ENCODE results near the gene ATP10D.
A peak's percentile ranks its signal among the peaks of the same experiment; 100 is the strongest.
"Not testable (repeated sequence)": the region's sequence is repeated elsewhere in the genome, so short reads cannot be mapped to it uniquely, and the experiment has no call there.

The ATP10D gene

DNA sequence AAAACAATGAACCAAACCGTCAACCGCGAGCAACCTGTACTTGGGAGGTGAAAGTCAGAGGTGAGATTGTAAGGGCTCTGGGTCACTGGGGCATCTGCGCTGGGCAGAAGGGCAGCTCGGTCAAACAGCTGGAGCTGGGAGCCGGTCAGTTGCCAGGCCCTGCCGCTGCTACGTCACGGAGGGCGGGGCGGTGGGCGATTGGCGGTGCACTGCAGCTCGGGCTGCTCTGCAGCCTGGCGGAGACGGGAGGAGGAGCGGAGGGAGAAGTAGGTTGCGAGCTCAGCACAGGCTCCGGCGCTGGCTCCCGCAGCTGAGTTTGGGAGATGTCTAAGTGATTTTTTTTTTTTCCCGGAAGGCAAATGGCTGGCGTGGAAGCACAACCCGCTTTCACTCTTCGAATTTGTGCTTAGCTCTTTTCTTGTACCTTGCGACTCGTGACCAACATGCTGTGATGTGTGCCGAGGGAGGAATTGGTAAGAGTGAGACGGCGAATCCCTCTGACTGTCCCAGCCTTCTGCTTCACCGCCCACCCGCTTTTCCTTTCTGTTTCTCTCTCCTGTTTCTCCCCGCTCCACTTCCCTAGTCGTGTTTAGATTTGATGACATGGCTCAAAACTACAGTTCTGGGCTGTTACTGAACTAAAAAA, at the start of gene ATP10D:
ATP10D (plus strand) TSS at position 229 of the 646 bp plus-strand sequence. CDS start 27,266 bp downstream, outside the sequence.
- DNase-seq (ENCODE audit: low read depth) = peak; percentile 77

DNA sequence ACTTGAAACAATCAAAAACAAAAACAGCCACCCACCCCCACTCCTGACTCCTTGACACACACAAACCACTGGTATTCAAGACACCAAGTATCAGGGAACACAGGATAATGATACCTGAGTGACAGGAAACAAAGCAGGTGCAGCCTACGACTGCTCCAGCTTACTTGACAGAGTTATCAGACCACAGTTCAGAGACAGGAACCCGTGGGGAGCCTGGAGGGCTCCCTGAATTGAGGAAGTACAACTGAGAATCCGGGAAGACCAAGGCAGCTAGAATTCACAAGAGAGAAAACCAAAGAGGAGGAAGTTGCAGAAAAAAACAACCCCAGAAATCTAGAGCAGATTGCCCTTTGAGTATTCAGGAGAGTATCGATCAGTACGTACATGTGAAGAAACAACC, 42.1 kb upstream of the ATP10D start:
- no peak for DNase-seq (ENCODE audit: low read depth)

DNA sequence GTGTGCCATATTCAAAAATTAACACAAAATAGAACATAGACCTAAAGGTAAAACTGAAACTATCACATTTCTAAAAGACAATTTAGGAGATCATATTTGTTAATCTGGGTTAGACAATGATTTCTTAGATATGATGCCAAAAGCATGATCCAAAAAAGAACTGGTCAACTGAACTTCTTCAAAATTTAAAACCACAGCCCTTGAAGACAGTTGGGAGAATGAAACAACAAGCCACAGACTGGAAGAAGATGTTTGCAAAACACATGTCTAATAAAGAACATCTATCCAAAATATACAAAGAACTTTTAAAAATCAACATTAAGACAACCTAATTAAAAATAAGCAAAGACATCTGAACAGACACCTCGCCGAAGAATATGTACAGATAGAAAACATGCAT, 41.0 kb upstream of the ATP10D start:
- DNase-seq (ENCODE audit: low read depth) = no peak

DNA sequence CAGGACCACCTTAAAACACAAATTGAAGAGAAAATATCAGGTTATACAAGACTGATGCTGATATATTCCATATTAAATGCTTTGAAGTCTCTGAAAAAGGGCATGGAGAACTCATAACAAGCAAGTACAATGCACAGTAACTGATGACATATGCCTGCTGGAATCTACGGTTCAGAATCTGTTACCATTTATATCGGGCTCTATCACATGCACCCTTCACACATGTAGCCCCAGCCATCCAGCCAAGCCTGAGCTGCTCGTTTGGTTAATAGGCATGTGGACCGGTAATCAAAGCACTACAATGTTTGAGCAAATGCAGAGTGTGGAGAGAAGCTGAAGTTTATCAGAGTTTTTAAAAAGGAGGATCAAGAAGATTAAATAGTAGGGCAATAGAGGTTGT, 33.4 kb upstream of the ATP10D start:
- DNase-seq (ENCODE audit: low read depth) = no peak

DNA sequence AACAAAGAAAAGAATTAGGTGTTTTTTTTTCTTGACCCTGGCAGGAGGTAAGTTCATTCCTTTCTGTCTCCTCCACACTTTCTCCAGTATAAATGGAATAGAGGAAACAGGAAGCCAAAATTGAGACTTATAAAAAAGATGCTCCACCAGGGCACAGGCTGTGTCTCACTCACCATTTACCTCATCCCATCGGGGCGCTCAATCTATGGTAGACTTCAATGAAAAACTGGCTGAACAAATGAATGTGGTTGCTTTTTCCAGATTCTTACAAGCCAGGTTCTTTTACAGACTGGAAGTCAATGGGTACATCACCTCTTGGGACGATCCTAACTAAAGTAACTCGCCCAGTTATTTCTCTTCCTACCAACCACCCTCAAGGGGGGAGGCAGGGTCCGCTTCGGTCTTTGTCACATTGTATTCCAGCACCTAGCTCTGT, 22.3 kb upstream of the ATP10D start:
- DNase-seq (ENCODE audit: low read depth) = no peak

DNA sequence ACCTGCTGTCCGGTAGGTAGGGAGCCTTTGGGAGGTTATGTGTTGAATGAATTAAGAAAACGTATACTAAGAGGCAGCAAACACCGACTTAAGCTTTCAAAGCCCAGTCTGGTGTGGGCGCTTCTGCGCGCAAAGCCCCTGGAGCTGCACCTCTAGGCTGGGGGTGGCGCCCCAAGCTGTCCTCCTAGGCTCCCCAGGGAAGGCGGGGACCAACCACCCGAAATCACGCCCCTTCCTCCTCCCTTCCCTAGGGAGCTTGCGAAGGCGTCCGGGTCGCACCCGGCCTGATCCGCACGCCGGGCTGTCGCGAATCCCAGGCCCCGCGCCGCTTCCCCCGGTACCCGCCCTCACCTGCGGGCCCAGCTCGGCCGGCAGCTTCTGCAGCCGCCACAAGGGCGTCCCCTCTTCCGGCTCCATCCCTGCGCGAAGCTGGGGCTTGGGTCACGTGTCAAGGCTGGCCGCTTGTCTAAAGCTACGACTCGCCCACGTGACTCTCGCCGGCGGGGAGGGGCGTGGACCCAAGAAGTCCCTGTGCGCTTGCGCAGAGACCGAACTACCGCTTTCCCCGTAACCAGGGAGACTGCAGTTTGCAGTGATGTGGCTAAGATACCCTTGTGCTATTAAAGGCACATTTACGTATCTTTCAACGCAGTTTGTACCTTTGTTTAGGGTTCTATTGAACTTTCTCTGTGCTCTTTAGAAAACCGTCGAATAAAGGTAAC, 21.7 kb upstream of the ATP10D start, which contains the start of gene COMMD8:
COMMD8 (minus strand) TSS at position 468 of the 722 bp plus-strand sequence; CDS start at position 417, 51 bp downstream.
- peak; percentile 95 for DNase-seq (ENCODE audit: low read depth)

DNA sequence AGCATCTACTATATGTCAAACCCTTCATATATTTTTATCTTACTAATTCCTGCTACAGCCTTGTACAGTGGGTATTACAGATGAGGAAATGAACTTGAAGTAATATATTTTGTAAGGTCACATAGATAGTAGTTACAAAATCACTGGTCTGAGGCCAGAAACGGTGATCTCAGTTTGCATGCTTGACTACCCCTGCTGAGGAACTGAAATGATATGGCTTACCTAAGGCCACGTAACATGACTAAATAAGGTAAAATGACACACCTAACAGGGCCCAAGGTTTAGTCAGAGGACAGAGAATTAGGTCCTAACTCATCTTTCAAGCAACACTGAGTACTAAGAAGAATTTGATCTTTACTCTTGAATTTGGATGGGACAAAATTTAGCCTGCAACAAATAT, 20.1 kb upstream of the ATP10D start:
- DNase-seq (ENCODE audit: low read depth) = no peak

DNA sequence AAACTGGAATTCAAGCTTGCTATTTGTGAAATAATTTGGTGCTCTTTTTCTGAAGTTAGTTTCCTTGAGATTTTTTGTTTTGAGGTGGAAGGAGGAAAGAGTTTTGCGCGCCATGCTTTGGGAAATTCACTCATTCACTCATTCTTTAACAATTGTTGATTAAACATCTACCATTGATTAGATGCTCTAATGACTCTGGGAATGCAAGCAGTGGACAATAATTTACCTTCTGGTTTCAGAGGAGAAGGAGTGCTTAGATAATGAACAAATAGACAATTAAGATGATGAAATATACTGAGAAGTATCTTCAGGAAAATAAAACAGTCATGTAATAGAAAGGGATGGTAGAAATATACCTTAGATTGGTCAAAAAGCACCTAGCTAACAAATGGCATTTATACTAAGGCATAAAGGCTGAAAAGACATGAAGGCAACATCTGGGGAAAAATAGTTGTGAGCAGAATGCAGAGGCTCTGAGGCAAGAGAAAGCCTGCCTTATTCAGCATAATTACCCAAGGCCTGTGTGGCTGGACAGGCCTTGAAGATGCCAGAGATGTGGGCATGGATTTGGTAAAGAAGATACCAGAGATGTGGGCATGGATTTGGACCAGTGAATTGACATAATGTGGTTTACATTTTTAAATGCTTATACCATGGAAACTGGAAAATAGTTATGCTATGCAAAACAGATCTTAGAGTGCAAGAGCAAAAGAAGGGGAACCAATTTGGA, 18.9 kb upstream of the ATP10D start:
- DNase-seq (ENCODE audit: low read depth) = no peak

DNA sequence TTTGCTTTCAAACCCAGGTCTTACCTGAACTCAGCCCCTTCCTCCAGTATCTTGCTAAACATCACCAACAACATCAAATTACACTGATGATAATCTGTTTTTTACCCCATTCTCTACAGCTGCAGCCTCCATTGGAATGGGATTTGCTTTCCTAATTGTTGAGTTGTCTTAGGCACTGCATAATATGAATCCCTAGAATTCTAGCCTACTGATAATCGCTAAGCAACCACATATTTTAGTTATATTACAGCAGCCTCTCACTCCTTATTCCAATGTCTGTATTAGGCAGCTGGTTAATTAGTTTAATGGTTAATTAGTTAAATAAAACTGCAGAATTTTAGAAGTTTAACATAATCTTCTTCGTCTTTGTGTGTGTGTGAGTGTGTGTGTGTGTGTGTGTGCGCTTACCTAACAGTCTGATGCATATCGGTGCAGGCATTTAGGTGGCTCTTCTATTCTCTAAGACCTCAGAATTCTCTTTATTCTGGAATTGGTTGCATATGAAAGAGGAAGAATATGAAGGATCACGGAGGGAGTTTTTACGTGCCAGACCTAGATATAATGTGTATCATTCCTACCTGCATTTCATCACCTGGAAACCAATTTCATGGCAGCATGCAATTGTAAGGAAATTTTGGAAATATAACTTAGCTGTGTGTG, 16.2 kb upstream of the ATP10D start:
- DNase-seq (ENCODE audit: low read depth) = no peak

DNA sequence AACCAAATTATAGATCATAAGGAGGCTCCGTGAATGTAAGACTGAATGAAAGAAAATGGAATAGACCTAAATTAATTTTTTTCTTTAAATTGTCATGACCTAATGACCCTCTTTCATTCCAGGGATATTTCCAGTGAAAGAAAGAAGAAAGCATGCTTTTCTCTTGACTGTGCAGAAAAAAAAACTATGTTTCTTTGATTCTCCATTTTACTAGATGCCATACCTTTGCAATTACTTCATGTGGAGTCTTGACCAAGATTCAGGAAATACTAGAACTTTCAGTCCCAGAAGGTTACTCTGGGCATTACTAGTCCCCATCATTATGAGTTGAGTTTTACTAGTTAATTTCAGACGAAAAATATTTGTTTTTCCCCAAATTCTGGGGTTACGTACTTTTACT, 15.1 kb upstream of the ATP10D start:
- DNase-seq (ENCODE audit: low read depth) = no peak

DNA sequence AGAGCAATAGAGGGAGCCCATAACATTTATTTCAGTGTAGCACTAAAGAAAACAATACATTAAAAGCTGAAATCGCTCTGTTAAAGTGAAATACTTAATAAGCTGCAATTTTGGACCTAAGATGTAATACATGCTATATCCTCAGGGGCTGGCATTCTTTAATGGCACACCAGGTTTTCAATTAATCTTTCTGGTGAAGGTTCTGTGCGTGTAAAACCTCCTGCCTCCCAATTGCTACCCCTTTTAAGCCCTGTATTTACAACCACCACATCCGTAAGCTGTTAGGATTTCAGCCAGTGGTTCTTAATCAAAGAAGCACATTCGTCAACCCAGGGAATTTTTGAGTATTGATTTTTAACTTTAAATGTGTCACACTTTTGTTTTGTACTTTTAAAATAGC, 14.0 kb upstream of the ATP10D start:
- no peak for DNase-seq (ENCODE audit: low read depth)

DNA sequence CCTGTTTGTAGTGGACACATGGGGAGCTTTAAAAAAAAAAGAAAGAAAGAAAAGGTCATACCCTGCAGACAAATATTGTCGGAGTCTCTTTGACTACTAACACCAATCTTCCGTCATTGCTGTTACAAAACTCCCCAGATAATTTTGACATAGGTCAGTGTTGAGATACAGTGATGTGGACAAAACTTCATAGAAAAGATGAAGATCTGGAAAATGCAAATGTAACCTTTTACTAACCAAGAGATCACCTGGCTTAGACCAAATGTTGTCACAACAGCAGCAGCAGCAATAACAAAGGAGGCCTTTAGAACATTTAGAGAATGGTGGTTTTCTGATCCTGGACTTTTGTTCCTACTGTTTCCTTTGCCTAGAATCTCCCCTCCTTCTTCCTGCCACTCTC, 13.5 kb upstream of the ATP10D start:
- DNase-seq (ENCODE audit: low read depth) = no peak

DNA sequence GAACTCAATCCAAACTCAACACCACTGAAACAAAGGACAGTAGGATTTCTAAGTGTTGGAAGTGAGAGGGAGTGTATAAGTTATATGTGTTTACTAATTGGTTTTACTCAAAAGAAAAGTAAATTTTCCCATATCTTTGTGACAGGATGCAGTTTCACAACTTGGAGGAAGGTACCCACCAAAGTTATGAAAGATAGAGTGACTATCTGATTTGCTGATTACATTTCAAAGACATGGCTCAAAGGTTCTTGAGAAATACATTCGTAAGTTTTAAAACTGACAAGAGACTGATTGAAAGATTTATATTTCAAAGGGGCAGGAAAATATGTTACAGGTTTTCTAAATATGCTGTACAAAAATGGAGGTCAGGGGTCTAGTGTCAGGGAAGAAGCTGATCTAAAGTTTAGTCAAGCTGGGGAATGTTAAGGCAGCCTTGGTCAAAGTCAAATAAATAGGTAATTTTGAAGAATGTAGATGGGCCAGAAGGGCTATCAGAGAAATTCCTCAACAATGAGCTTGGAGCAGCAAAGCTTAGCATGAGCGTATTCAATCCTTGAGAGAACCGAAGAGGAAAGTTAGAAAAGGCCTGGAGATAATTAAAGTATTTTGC, 11.8 kb upstream of the ATP10D start:
- no peak for DNase-seq (ENCODE audit: low read depth)

DNA sequence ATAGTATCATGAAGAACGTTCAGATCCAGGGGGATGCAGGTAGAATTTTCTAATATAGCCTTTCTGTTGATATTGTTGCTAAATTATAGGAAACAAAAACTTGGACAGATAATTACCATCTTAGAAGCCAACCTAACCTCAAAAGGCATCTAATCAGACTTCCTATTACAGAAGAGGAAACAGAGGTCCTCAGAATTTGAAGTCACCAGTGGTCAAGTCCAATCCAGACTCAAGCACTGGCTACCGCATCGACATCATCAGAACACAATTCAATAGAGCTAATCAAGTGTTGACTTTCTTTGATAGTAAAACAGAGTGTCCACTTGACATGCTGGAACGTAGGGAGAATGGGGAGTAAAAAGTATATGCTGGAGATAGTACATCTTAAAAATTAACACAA, 10.3 kb upstream of the ATP10D start:
- no peak for DNase-seq (ENCODE audit: low read depth)

DNA sequence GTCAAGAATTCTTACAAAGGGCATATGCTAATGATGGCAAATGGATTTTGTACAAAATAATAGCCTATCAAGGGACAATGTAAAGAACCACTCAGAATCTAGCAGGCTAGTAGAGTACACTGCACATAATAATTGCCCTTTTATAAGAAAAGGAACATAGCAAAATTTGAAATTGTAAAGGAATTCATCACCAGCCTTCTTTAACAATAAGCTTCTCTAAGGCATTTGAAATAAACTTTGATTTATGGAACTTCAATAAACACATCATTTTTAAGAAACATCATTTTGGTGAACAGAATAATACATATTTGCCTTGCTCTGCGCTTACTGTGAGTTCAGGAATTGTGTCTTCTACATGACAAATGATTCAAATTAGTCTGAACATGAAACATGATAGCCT, 9.7 kb upstream of the ATP10D start:
- DNase-seq (ENCODE audit: low read depth) = no peak

DNA sequence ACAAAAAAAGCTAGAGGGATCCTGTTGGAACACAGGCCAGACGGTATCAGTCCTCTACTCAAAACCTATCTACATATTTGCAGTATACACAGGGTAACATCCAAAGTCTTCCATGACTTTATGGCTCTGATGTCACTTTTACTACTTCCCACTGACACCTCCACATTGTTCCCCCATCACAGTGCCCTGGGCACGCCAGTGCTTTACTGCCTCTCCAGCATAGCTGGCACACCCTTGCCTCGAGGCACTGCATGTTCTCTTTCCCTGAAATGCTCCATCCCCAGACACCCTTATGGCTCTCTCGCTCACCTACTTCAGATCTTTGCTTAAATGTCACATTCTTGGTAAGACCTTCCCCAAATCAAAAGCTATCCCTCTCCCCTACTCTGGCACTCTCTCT, 6.3 kb upstream of the ATP10D start:
- DNase-seq (ENCODE audit: low read depth) = no peak

DNA sequence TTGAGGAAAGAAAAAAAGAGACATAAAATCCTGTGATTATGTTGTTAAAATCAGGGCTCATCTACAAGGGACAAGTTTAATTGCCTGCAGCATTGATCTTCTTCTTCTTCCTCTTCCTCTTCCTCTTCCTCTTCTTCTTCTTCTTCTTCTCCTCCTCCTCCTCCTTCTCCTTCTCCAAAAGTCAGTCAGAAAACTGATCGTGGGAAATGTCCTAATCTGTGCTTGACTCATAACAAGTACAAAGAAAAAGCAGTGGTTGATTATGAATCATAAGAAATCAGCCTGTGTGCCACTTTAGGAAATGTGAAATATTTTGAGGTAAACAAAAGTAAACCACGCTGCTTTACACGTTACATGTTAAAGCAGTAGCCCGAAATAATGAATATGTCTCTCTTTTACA, 2.7 kb upstream of the ATP10D start:
- DNase-seq (ENCODE audit: low read depth) = no peak

DNA sequence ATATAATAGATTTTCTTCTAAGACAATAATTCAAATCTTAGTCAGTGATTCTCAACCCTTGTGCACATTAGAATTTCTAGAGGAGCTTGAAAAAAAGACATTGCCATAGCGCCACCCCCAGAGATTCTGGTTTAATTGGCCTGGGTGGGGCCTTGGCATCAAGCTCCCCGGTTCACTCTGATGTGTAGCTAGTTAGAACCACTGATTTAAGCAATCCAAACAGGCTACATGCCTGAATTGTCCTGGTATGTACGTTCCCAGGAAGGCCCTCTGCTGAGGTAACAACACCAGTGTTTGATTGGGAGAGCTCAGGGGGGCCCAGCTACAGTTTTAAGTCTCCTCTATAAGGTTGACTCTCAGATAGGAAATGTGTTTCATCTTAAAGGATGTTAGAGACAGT, 1.3 kb upstream of the ATP10D start:
- DNase-seq (ENCODE audit: low read depth) = no peak

DNA sequence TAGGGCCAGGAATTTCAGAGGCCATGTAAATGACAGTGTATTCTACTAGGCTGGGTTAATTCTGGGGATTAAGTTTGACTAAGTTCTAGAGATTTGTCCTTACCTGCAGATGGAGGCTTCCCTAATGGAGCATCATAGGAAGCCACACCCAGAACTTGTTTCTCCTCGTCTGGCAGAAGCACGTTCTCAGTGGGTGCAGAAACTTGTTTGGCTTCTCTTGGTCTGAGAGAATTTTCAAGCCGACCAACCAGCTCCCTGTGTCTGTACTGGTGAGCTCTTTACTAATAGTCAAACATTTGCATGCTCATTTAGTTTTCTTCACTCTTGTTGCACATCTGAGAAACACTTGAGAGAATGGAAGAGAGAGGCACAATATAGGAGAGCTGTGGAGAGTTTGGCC, 907 bp upstream of the ATP10D start:
- no peak for DNase-seq (ENCODE audit: low read depth)

DNA sequence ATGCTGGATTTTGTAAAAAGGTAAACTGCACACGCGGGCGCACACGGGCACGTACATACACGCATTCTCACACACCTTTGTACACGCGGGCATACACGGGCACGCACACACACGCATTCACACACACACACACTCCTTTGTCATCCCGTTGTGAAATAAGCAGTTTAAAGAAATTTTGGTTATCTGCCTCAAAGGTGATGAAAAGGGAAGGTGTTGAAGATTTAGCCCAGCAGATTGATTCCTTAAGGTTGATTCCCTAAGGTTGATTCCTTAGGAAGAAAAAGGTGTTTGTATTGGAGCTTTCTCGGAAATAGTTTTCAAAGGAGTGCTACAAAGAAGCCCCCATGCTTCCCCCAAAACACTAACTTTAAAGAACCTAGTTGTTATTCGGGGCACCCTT, 693 bp downstream of the ATP10D start:
- DNase-seq (ENCODE audit: low read depth) = no peak

DNA sequence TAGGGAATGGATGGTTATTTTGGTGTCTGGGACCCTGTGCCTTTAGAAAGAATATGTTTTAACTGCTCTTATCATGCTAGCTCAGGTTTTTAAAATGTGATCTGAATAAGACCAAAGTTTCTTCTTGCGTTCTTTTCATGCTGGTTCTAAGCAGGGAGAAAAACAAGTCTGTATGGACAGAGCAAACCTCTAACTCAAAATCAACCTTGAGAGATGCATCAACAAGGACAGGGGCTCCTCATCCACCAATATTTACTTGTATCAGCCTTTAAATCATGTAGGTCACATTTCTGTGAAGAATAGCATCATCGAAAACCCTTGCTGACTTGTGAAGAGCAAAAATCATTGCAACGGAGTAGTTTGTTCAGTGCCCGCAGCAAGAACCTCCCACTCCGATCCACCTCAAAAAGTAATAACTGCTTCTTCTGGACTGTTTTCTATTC, 1.2 kb downstream of the ATP10D start:
- DNase-seq (ENCODE audit: low read depth) = no peak

DNA sequence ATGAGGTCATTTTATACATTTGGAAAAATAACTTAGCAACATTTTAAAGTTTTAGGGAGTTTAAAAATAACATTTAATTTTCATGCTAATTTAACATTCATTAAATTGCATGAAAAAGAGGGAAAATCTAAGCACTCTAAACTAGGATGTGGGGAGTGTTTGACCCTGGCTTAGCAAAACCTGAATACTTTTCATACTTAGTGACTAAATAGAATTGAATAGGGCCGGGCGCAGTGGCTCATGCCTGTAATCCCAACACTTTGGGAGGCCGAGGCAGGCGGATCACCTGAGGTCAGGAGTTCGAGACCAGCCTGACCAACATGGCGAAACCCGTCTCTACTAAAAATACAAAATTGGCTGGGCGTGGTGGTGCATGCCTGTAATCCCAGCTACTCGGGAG, 1.7 kb downstream of the ATP10D start:
- DNase-seq (ENCODE audit: low read depth) = not testable (repeated sequence)
